ENCODE measurements around the gene TMEM134.
A peak's percentile ranks its signal among the peaks of the same experiment; 100 is the strongest.

TMEM134 gene

GRCh38 chr11:67507864-67508485, 38.9 kb upstream of the TMEM134 start, which contains the start of gene CDK2AP2:
CDK2AP2 (minus strand) TSS chr11:67508162; CDS start chr11:67508082, 80 bp downstream.
- TF ChIP-seq CTCF (IDR thresholded peaks at IDR 0.05; ENCODE audit: insufficient read depth, missing control alignments): no peak
- peak; percentile 83 for DNase-seq (ENCODE audit: insufficient read length, low spot score)
- no peak for FAIRE-seq

DNA sequence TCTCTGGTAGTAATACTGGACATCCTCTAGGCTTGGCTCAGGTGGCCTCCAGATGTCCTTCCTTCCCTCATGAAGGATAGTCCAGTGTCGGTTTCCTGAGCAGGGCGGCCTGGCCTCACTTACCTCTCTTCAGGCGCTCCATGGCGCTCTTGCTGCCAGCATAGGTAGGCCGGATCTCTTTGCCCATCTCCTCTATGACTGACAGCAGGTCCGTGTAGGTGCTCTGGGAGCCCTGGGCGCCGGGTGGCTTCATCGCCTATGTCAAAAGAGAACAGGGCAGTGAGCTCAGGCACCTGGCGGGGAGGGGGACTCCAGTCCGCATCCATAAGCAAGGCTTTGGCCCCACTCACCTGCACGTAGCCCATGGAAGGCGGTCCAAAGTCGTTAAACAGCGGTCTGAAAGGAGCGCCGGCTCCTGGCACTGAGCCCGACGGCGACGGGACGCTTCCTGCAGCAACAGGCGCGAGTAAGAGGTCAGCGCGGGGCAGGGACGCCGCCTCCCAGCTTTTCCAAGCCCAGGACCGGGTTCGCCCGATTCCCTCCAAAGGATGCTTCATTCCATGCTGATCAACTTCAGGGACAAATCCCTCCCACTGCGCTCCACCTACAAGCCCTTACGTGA, 38.3 kb upstream of the TMEM134 start:
- TF ChIP-seq CTCF (IDR thresholded peaks at IDR 0.05; ENCODE audit: insufficient read depth, missing control alignments): no peak
- DNase-seq (ENCODE audit: insufficient read length, low spot score) (peak; percentile 3), FAIRE-seq (no peak)

DNA sequence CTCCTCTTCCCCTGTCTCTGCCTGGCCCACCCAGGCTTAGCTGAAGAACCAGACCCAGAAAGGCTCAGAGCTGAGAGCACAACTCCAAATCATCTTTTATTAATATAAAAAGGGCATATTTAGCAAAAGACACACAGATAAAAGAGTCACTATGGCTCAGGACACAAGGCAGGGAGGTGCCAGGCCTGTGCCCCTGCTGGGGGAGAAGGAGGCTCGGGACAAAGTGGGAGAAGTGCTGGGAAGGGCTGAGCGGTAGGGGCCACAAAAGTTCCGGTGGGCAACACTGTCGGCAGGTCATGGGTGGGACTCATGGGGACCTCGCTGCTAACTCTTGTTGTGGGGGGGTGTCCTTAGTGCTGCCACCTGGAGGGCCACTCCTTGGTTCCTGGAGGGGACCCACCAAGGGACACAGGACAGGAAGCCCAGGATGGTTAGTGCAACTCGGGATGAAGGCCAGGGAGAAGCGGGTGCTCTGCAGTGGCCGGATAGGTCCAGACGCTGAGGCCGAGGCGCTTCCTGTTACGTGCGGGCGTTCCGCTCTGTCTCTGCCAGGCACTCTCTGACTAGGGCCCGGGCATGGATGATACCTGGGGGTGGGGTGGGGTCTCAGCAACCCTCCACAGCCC, 37.5 kb upstream of the TMEM134 start:
- no peak for DNase-seq (ENCODE audit: insufficient read length, low spot score)
- FAIRE-seq: no peak
- no peak for TF ChIP-seq CTCF (IDR thresholded peaks at IDR 0.05; ENCODE audit: insufficient read depth, missing control alignments)

DNA sequence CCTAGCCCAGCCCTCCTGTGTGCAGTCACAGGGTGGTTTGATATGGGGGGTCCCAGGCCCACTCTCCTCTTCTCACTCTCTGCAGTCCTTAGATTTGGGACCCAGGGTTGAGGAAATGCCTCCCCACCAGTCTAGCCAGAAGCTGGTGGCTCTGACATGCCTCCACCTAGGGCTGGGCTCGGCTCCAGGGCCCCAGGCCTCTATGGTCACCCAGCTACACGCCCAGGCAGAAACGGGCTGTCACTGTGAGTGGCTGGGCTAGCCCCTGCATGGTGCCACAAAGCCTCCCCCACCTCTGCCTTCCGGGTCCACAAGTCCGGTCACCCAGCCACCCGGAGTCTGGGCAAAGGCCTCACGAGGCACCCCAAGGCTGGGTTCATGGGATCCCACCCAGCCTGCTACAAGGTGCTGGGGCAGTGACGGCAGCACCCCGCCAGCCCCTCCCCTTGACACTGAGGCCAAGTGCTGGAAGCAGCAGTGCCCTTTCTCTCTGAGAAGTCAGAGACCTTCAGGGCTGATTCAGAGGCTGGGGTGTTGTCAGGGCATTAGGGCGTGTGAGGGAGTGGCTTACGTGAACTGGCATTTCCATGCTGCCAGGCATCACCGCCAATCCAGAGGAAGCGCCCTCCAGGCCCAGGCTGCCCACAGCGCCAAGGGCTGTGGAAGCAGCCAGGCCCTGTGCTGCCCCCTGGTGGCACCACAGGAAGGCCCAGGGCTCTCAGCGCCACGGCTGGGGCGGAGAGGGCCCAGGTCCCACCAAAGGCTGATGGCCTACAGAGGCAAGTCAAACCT, 36.8 kb upstream of the TMEM134 start:
- TF ChIP-seq CTCF (IDR thresholded peaks at IDR 0.05; ENCODE audit: insufficient read depth, missing control alignments): peak; percentile 75
- DNase-seq (ENCODE audit: insufficient read length, low spot score) (no peak), FAIRE-seq (no peak)

- DNase-seq (ENCODE audit: insufficient read length, low spot score) (peak; percentile 34), FAIRE-seq (no peak)
- TF ChIP-seq CTCF (IDR thresholded peaks at IDR 0.05; ENCODE audit: insufficient read depth, missing control alignments): no peak
Measured at GRCh38 chr11:67504950-67505581, 36.0 kb upstream of the TMEM134 start, which contains the start of gene PITPNM1. PITPNM1 (minus strand) TSS chr11:67505363; CDS start chr11:67504180, 1,183 bp downstream.

- FAIRE-seq (no peak), DNase-seq (ENCODE audit: insufficient read length, low spot score) (peak; percentile 45)
- TF ChIP-seq CTCF (IDR thresholded peaks at IDR 0.05; ENCODE audit: insufficient read depth, missing control alignments): no peak
Measured at GRCh38 chr11:67504005-67504949, 35.2 kb upstream of the TMEM134 start.

Measured in D721Med (cell line).